ENCODE results near the gene MEF2A. TPM values are rescaled to one million over a fixed set of nuclear protein-coding genes. Genes with fewer than 3 reads are reported as not detected.
A peak's percentile ranks its signal among the peaks of the same experiment; 100 is the strongest.
"Not testable (repeated sequence)": the region's sequence is repeated elsewhere in the genome, so short reads cannot be mapped to it uniquely, and the experiment has no call there.

The MEF2A gene
- total RNA-seq, 3 donors from 2014 or later: 33.5 to 61.7 (median 34.7) TPM

GRCh38 chr15:99738021-99738847, 172.4 kb downstream of the MEF2A start:
- H3K36me3 ChIP-seq (ENCODE audit: low read depth): no peaks in the 10 kb centered on the region
- intact Hi-C loops (cut with DNase I, micrococcal nuclease): no loop called here
- peaks cover 6% of the 10 kb centered on the region for H3K4me1 ChIP-seq (ENCODE audit: low read depth)
- no peak overlapping the region for H3K4me3 ChIP-seq
- H3K9me3 ChIP-seq: no peaks in the 10 kb centered on the region
- TF ChIP-seq, protein P1, sequence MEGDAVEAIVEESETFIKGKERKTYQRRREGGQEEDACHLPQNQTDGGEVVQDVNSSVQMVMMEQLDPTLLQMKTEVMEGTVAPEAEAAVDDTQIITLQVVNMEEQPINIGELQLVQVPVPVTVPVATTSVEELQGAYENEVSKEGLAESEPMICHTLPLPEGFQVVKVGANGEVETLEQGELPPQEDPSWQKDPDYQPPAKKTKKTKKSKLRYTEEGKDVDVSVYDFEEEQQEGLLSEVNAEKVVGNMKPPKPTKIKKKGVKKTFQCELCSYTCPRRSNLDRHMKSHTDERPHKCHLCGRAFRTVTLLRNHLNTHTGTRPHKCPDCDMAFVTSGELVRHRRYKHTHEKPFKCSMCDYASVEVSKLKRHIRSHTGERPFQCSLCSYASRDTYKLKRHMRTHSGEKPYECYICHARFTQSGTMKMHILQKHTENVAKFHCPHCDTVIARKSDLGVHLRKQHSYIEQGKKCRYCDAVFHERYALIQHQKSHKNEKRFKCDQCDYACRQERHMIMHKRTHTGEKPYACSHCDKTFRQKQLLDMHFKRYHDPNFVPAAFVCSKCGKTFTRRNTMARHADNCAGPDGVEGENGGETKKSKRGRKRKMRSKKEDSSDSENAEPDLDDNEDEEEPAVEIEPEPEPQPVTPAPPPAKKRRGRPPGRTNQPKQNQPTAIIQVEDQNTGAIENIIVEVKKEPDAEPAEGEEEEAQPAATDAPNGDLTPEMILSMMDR (IDR thresholded peaks at IDR 0.05): no peak
- DNase-seq: no peak
- ATAC-seq: no peak

GRCh38 chr15:99741835-99742234, 176.1 kb downstream of the MEF2A start:
- Histone ChIP-seq H3K36me3 (ENCODE audit: low read depth) (no peaks in the 10 kb centered on the region), H3K4me1 (ENCODE audit: low read depth) (no peaks in the 10 kb centered on the region), H3K9me3 (no peaks in the 10 kb centered on the region), H3K4me3 (no peak overlapping the region)
- no peak for DNase-seq
- ATAC-seq: no peak
- intact Hi-C loops (cut with DNase I, micrococcal nuclease): no loop called here
- TF ChIP-seq, protein P1 (IDR thresholded peaks at IDR 0.05): no peak

DNA sequence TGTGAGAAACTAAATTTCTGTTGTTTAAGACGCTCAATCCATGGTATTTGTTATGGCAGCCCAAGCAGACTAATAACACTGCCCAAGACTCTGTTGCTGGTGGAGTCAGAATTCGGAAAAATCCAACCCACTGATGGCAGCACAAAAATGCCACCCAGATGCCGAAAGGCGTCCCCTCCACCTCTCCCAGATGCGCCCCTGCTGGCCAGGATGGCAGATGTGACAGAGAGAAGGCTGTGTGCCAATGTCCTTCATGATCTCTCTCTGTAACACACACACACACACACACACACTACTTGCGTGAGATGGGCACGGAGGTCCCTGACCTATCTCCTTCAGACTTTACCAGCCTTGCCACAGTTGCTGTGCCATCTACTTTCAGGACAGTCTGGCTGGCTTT, 178.4 kb downstream of the MEF2A start:
- Histone ChIP-seq H3K4me3 (no peak overlapping the region), H3K4me1 (ENCODE audit: low read depth) (no peaks in the 10 kb centered on the region), H3K9me3 (no peaks in the 10 kb centered on the region), H3K36me3 (ENCODE audit: low read depth) (no peaks in the 10 kb centered on the region)
- ATAC-seq (no peak), DNase-seq (no peak)
- TF ChIP-seq, protein P1 (IDR thresholded peaks at IDR 0.05): no peak
- intact Hi-C loops (cut with DNase I, micrococcal nuclease): no loop called here

DNA sequence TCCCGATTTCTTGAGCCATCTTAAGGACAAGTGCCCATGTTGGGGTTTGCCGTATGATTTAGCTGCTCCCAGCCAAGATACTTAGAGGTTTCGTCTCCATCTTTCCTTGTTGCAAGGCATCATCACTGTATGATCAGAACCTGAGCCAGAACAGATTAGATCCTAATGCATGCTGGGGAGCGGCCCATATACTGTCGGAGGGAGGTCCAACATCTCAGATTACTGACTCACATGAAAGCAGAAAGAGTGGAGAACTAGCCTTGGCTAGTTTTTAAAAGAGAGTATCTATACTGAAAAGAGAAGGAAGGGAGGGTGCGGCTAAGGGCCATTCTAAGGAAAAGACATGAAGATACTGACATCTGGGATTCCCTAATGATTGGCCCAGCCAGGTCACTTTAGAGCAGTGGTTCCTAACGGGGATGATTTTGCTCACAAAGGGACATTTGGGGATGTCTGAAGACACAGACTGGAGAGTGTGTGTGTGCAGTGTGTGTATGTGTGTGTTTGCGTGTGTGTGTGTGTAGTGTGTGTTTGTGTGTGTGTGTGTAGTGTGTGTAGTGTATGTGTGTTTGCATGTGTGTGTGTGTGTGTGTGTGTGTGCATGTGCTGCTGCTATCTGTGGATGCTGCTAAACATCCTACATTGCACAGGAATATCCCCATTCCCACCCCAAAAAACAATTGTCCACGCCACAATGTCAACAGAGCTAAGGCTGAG, 179.7 kb downstream of the MEF2A start:
- DNase-seq (no peak), ATAC-seq (no peak)
- no peak overlapping the region for H3K4me3 ChIP-seq
- TF ChIP-seq, protein P1 (IDR thresholded peaks at IDR 0.05): no peak
- no peaks in the 10 kb centered on the region for H3K36me3 ChIP-seq (ENCODE audit: low read depth)
- intact Hi-C loops (cut with DNase I, micrococcal nuclease): no loop called here
- H3K4me1 ChIP-seq (ENCODE audit: low read depth): no peaks in the 10 kb centered on the region
- H3K9me3 ChIP-seq: no peaks in the 10 kb centered on the region

DNA sequence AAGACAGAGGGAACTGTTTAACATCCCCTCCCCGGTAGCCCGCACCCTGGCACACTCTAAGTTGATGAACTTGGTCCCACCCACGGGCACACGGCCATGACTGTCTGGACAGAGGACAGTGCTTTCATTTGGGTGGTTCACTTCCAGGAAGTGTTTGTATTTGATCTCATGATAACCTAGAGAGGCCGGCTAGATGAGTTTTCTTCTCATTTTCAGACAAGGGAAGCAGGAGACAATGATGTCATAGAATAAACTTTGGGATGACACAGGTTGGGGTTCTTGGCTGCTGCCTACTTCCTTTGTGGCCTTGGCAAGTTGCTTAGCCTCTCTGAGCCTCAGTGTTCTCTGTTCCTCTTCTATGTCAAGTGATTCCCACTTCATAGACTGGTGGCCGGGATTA, 183.6 kb downstream of the MEF2A start:
- intact Hi-C loops (cut with DNase I, micrococcal nuclease): no loop called here
- H3K4me1 ChIP-seq (ENCODE audit: low read depth): no peaks in the 10 kb centered on the region
- no peaks in the 10 kb centered on the region for H3K9me3 ChIP-seq
- TF ChIP-seq, protein P1 (IDR thresholded peaks at IDR 0.05): no peak
- no peaks in the 10 kb centered on the region for H3K36me3 ChIP-seq (ENCODE audit: low read depth)
- H3K4me3 ChIP-seq: no peak overlapping the region
- ATAC-seq (peak; percentile 84), DNase-seq (peak in 2 of 3 donors; percentile 57 to 68)

DNA sequence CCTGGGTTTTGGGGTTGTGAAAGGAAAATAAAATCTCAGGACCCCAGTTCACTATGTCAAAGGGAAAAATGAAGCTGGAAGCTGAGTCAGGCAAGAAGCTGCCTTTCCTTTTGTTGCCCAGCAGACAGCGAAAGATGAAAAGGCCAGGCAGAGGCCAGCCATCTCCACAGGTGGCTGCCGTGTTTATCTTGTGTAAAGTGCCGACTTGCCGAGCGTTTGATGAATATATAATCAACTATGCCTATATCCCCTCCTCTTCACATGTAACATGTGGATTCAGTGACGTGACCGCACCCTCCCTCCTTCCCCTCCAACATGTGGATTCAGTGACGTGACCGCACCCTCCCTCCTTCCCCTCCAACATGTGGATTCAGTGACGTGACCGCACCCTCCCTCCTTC, 184.5 kb downstream of the MEF2A start:
- not testable (repeated sequence) for H3K4me3 ChIP-seq; DNase-seq; ATAC-seq; H3K9me3 ChIP-seq; H3K4me1 ChIP-seq (ENCODE audit: low read depth); H3K36me3 ChIP-seq (ENCODE audit: low read depth)
- intact Hi-C loops (cut with DNase I, micrococcal nuclease): loop anchor here in 1 of 2 donors (10.0 kb wide), 1 partner anchor 476 kb away; no protein-coding TSS in a partner anchor

Data from mucosa of descending colon (tissue), 3 donors.